NCI-H2107 (cell line): ENCODE data around the gene ITFG1.
"Not testable (repeated sequence)": the region's sequence is repeated elsewhere in the genome, so short reads cannot be mapped to it uniquely, and the experiment has no call there.

Experiments used
- DNase-seq: peaks from one replicate; lab custom pipeline; 2025; lab: John Stamatoyannopoulos, UW

Gene ITFG1

DNA sequence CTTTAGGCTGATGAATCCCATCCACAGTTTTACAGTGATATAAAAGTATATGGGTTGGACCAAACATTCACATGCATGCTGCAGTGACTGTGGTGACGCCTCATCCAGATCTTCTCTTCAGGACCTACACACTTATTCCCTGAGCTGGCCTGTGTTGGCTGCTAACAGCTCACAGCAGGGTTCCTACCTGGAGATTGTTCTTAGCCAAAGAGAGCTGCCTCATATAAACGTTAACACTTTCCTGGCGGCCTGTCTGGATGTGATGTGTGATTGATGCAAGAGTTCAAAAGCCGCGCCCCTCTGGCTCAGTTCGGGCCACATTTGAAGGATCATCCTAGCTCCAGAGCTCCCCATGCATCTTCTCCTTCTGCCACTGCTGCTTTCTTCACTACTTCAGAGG is 224.1 kb downstream of the ITFG1 start:
- DNase-seq: no peak

DNA sequence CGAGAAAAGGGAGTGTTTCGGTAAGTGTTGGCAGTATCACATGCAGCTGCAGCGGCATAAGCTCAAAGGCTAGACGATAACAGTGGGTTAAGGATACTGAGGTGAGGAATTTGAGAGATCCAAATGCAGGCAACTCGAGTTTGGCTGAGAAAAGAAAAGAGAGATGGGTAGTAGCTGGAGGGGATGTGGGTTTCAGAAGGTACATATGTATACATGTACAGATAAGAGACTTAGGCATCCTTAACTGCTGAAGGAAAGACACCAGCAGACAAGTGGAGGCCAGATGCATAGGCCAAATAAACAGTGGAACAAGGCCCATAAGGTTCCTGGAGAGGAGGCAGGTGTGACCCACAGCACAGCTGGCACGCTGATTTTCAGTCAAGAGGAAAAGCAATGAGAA is 230.6 kb downstream of the ITFG1 start:
- no peak for DNase-seq

DNA sequence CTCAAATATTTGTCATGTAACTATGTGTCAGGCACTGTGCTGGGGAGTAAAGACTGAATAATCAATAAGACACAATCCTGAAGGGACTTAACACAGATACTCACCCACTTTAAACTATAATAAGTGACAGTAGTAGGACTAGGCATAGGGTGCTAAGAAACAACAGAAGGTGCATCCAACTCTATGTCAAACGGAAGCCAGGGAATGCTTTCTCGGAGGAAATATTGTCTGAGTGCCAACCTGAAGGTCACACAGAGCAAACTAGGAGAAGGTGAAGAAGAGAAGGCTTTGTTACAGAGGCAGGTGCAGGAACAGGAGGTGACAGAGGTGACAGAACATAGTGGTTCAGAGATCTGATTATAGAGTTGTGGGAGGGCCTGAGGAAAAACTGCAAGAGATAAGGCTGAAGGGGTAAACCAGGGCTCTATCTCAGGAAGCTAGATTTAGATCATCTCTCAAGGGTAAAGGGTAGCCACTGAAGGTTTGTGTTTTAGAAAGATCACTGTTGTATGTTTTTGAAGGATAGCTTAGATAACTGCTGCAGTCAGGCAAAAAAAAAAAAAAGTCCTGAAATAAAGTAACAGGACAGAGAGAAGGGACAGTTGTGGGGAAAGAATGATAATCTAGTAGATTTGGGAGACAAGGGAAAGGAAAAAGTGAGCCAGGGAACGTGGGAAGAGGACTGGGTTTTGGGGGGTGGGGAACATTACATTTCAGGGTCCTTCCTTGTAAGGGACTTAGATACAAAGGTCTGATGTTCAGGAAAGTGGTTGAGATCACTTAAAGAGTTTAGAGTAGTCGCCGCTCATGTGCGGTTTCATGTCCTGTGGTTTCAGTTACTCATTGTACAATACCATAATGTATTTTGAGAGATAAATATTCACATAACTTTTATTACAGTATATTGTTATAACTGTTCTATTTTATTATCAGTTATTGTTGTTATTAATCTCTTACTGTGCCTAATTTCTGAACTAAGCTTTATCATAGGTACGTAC is 231.5 kb downstream of the ITFG1 start:
- no peak for DNase-seq

DNA sequence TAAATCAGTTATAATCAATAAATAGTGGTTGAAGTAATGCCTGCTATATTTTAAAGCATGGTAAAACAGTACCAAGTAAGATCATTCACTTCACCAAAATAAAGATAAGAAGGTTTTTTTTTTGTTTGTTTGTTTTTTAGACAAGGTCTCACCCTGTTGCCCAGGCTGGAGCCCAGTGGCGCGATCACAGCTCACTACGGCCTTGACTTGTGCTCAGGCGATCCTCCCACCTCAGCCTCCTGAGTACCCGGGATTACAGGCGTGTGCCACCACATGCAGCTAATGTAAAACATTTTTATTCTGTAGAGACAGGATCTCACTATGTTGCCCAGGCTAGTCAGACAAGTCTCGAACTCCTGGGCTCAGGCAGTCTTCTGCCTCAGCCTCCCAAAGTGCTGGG is 232.6 kb downstream of the ITFG1 start:
- DNase-seq: no peak

DNA sequence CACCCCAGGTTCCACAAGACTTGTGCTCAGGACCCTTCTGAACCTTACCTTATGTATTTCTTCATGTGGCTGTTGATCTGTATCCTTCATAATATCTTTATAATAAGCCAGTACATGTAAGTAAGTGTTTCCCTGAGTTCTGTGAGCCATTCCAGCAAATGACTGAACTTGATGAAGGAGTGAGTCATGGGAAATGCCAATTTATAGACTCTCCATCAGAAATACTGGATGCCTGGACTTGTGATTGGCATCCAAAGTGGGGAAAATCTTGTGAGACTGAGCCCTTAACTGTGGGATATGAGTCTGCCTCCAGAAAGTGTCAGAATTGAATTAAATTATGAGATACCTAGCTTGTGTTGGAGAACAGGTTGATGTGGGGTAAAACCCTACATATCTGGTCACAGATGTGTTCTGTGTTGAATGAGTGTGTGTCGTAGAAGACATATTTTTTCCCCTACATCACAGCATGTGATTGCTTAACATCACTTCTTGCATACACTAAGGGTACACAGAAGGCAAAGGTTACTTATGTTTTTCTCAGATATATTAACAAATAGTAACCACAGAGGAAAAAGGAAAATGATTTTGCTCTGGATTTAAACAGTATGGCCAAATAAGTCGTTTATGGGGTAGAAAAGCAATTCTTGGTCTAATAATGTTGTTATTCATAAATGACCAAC is 247.0 kb downstream of the ITFG1 start:
- DNase-seq: no peak

DNA sequence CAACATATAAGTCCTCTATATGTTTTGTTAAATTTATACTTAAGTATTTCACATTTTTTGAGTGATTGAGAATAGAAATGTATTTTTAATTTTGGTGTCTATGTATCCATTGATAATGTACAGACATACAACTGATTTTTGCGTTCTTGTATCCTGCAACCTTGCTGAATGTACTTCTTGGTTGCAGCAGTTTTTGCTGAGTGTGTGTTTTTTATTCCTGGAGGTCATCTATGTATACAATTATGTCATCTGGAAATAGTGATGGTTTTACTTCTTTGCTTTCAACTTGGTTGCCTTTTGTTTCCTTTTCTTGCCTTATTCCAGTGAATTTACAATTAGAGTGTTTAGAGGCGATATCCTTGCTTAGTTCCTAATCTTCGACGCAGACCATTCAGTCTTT is 249.6 kb downstream of the ITFG1 start:
- no peak for DNase-seq

DNA sequence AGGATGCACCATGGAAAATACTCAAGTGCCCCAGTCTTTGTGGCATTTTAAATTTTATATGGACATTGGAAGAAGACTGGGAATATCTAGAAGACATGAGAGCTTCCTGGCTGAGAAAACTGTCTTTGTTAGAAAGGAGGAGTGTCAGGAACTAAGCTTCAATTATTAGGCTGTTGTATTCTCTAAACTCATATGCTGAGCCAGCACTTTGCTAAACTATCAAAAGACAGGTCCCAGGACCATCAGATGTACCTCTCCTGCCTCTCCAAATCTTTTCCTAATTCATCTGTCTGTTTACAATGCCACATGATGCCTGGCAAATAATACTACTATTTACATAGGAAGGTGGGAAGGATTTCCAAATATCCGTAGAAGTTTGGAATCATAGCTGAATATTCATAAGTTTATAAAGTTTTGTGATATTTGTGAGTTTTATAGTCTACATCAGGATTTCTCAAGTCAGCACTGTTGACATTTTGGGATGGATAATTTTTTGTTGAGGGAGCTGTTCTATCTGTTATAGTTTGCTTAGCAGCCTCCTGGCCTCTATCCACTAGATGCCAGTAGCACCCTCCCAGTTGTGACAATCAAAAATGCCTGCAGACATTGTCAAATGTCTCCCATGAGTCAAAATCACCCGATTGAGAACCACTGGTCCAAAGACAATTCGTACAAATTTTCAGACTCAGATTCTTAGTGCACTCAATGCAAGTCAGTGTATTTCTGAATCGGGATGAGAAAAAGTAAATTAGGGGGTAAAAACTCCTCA is 255.9 kb downstream of the ITFG1 start:
- no peak for DNase-seq

DNA sequence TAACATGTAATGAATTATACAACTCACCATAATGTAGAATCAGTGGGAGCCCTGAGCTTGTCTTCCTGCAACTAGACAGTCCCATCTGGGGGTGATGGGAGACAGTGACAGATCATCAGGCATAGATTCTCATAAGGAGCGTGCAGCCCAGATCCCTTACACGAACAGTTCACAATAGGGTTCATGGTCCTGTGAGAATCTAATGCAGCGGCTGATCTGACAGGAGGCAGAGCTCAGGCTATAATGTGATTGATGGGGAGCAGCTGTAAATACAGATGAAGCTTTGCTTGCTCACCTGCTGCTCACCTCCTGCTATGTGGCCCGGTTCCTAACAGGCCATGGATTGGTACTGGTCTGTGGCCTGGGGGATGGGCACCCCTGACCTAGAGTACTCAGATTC is 257.4 kb downstream of the ITFG1 start:
- not testable (repeated sequence) for DNase-seq

DNA sequence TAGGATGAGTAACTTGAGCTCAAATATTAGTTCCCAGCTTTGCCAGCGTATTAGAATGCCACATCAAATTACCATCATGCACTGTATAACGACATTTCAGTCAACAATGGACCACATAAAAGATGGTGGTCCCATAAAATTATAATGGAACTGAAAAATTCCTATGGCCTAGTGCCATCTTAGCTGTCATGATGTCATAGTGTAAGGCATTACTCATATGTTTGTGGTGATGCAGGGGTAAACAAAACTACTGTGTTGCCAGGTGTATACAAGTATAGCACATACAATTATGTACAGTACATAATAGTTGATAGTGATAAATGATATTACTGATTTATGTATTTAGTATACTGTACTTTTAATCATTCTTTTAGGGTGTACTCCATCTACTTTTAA is 262.7 kb downstream of the ITFG1 start:
- DNase-seq: no peak

DNA sequence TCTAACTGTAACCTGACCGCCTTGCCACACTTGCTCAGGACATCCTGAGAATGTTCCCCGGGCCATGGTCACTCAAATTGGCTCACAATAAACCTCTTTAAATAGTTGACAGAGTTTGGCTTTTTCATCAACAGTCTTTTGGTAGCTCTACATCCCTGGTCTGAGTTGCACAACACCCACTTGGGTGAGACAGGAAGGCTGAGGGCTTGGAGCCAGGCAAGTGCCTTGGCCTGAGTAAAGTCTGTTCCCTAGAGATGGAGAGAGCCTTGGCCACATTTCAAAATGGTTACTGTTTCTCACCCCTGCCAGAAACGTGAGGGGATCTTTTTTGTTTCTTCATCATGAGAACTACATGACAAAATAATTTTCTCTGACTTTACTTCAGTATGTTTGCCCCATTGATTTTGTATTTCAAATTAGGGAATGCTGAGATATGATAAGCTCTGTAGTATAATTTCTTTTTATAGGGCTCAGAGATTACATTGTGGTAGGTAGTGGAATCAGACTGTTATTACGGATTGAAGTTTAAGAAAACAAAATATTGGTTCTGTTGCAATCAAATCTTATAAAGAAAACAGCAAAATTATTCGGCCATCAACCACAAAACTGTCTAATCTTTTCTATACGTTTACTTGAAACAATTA is 263.2 kb downstream of the ITFG1 start:
- no peak for DNase-seq

DNA sequence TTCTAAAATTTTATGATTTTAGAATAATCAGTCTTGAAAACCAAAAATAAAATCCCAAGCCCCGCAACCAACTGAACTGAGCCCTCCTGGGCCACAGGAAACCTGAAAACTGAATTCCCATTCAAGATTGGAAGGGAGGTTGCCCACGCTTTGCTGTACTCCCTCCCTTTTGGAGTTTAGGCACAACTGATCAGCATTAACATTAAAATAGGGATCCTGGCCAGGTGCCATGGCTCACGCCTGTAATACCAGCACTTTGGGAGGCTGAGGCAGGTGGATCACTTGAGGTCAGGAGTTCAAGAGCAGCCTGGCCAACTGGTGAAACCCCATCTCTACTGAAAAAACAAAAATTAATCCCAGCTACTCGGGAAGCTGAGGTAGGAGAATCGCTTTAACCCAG is 264.4 kb downstream of the ITFG1 start:
- DNase-seq: no peak

DNA sequence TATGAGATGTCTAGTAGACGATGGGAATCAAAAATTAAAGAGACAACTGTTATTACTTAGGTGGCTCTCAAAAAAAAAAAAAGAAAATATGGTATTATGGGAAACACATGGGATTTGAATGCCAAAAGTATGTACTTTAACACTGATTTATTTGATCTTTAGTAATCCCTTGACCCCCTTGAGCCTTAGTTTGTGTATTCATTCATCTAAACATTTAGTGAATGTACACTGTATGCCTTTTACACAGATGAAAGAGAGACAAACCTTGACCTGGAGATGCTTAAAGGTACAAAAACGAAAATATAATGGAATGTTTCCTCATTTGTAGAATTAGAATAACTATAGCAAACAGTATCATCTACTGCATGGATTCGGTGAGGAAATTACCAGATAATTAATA is 278.5 kb downstream of the ITFG1 start:
- DNase-seq: no peak

DNA sequence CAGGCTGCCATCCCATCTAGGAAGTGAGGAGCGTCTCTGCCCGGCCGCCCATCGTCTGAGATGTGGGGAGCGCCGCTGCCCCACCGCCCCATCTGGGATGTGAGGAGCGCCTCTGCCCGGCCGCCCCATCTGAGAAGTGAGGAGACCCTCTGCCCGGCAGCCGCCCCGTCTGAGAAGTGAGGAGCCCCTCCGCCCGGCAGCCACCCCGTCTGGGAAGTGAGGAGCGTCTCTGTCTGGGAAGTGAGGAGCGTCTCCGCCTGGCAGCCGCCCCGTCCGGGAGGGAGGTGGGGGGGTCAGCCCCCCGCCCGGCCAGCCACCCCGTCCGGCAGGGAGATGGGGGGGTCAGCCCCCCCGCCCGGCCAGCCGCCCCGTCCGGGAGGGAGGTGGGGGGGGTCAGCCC is 279.8 kb downstream of the ITFG1 start:
- DNase-seq: not testable (repeated sequence)

DNA sequence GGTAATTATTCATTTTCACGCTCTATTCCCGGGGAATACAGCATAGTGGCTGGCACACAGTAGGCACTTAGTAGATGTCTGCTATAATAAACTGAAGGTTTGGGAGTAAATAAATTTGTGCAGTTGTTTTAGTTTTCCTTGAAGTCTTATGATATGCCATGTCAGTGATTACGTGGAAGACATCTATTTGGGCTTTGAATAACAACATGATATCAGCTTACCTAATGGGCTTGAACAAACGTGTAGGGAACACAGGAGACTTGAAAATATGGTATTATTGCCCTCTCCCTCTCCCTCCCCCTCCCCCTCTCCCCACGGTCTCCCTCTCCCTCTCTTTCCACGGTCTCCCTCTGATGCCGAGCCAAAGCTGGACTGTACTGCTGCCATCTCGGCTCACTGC is 280.8 kb downstream of the ITFG1 start:
- no peak for DNase-seq

DNA sequence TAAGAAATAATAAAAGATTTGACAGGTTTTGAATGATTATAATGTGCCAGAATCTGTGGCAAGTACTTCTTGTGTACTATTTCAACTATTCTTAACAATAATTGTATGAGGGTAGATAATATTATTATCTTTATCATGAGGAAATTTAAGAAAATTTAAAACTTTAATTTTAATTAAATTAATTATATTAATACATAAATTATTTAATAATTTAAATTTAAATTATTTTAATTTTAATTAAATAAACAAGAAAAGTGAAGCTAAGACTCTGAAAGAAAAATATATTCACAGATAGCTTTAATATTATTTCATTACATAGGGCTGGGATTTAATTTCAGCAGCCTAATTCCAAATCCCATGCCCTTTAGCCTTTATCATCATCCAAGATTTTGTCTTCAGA is 285.7 kb downstream of the ITFG1 start:
- no peak for DNase-seq

DNA sequence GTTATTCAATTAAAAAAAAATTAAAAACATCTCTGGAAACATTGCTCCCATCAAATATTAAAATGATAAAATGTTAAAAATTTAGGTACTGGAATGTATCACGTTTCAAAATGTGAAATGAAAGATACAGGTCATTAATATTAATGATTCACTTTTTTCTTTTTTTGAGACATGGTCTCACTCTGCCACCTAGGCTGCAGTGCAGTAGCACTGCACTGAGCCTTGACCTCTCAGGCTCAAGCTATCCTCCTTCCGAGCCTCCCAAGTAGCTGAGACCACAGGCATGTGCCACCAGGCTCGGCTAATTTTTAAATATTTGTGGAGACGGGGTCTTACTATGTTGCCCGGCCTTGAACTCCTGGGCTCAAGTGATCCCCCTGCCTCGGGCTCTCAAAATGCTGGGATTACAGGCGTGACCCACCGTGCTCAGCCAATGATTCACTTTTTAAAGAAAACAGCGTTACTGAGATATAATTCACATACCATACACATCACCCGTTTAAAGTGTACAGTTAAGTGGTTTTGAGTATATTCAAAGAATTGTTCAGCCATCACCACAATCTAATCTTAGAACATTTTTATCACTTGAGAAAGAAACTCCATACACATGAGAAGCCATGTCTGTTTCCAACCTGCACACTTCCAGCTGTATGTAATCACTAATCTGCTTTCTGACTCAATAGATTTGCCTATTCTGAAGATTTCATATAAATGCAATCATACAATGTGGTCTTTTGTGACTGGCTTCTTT is 298.0 kb downstream of the ITFG1 start:
- no peak for DNase-seq

DNA sequence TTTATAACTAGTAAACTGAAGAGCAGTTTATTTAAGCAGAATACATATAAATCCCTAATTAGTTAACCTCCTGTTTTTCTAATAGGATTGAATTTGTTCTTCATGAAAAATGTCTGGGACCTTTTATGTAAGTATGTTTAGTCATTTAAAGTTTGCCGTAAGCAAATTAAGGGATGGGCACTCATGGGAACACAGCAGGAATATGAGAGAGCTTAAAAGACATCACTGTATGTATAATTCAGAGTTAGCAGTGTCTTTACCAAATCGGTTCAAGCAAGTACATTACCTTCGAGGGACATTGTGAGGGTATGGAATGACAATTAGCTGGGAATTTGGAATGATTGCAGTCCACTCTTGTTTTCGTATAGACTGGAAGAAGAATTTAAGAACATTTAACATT is 299.4 kb downstream of the ITFG1 start:
- DNase-seq: no peak

DNA sequence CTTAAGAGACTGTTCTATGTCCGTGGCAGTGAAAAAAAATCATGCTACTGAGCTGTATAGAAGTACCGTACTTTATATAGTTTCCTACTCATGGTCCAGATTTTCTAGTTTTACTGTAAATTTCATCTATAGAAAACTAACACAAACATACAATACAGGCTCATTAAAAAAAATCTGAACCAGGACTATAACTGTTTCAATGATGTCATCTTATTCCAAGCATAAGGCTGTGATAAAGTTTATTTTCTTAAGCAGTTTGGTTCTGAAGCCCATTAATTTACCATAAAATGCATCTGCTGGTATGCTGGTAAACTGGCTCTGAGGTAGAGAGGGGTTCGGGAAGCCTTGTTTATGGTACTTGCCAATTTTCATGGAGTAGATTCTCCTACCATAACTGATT is 300.4 kb downstream of the ITFG1 start:
- no peak for DNase-seq

DNA sequence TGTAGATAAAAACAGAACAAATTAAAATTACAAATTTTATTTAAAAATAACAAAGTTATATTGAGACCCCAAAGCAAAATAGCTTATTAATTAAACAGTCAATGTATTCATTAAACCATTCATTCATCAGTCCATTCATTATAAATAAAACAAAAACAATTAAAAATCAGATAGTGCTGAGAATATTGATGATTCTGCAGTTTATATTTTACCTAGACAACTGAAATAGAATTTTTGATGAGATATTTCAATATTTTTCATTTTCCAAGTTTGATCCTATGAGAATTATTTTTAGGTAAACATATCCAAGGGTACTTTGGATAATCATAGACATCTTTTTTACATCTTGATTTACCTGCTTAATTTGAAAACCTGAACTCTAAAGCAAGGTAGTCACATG is 301.9 kb downstream of the ITFG1 start:
- no peak for DNase-seq

DNA sequence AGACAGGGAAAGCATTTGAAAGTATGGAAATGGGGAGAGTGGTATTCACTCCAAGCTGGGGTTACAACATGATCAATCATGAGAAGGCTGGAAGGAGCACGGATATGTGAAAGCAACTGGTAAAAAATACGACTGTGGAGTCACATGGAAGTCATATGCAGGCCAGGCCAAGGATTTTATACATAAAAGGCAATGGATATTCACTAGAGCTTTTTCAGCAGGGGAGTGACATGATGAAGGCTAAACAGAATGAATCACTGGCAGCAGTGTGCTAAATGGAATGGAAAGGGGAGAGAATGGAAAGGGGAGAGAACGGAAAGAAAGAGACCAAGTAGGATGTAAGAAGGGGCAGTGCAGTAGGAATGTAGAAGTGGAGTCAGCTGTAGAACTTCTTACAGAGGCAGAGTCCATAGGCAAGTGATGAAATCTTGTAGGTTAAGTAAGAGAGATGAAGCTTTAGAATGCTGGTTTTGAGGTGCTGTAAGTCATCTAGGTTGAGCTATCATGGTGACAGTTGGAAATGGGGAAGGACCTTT is 304.1 kb downstream of the ITFG1 start:
- no peak for DNase-seq

DNA sequence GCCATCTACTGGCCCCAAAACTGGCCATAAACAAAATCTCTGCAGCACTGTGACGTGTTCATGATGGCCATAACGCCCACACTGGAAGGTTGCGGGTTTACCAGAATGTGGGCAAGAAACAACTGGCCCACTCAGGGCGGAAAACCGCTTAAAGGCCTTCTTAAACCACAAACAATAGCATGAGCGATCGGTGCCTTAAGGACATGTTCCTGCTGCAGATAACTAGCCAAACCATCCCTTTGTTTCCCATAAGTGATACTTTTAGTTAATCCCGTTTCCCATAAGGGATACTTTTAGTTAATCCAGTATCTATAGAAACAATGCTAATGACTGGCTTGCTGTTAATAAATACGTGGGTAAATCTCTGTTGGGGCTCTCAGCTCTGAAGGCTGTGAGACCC is 308.4 kb downstream of the ITFG1 start:
- not testable (repeated sequence) for DNase-seq
